ENCODE data around the gene GALNT17.

- no peak for TF ChIP-seq EZH2phosphoT487 (IDR thresholded peaks at IDR 0.05; ENCODE audit: borderline replicate concordance)
- TF ChIP-seq CTCF (conservative IDR thresholded peaks at IDR 0.05; ENCODE audit: low read length) = no peak
These were observed 486.3 kb downstream of the GALNT17 start for GRCh38 chr7:71618278-71618677.

Measured in Loucy (cell line).